WTC11 (cell line): ENCODE data around the gene BTBD1. TPM values are rescaled to one million over a fixed set of nuclear protein-coding genes. Genes with fewer than 3 reads are reported as not detected.

Source experiments
- ATAC-seq: fragments of 200-7000 bp; cut with Tn5 transposase; 2 replicates; pipeline ENCODE4 v1.10.0; 2021; ENCODE audit warnings: mild to moderate bottlenecking, moderate library complexity
- CTCF ChIA-PET: fragments of 300-600 bp; sonication (Branson Sonifier 250); formaldehyde crosslinking; loops from one replicate; lab custom pipeline; 2021; ENCODE audit warnings: antibody characterized with exemption; lab: Charles Lee
- POLR2A ChIA-PET: fragments of 350-600 bp; sonication (Branson Sonifier 250); formaldehyde crosslinking; loops from one replicate; lab custom pipeline; 2021; ENCODE audit warnings: antibody characterized with exemption; lab: Charles Lee
- DNase-seq: peaks from one replicate; pipeline ENCODE4 v3.0.0; 2021; ENCODE audit warnings: low spot score
- H3K27ac Mint-ChIP-seq: 2 replicates; pipeline ENCODE4 v1.8.0; 2021; ENCODE audit warnings: mixed read lengths
- H3K27me3 Mint-ChIP-seq: 2 replicates; pipeline ENCODE4 v1.8.0; 2021; ENCODE audit warnings: low read depth, mild to moderate bottlenecking, moderate library complexity, mixed read lengths
- H3K36me3 Mint-ChIP-seq: 2 replicates; pipeline ENCODE4 v1.8.0; 2021; ENCODE audit warnings: mixed read lengths
- H3K4me1 Mint-ChIP-seq: 2 replicates; pipeline ENCODE4 v1.8.0; 2022; ENCODE audit warnings: mixed read lengths
- H3K4me3 Mint-ChIP-seq: 2 replicates; pipeline ENCODE4 v1.8.0; 2021; ENCODE audit warnings: mild to moderate bottlenecking, moderate library complexity, mixed read lengths
- H3K9me3 Mint-ChIP-seq: 2 replicates; pipeline ENCODE4 v1.8.0; 2021; ENCODE audit warnings: mixed read lengths
- ATF3 ChIP-seq: sonication (generic); formaldehyde crosslinking; conservative IDR thresholded peaks from 2 replicates; pipeline ENCODE4 v1.8.1; 2022; ENCODE audit warnings: mild to moderate bottlenecking, missing genetic modification reagents
- ATF6 ChIP-seq: sonication (generic); formaldehyde crosslinking; IDR thresholded peaks from 2 replicates; pipeline ENCODE4 v1.8.1; 2023; ENCODE audit warnings: mild to moderate bottlenecking, missing genetic modification reagents
- CBFB ChIP-seq: sonication (generic); formaldehyde crosslinking; IDR thresholded peaks from 2 replicates; pipeline ENCODE4 v1.8.1; 2022; ENCODE audit warnings: mild to moderate bottlenecking, low read depth, missing genetic modification reagents
- ESRRA ChIP-seq: sonication (generic); formaldehyde crosslinking; IDR thresholded peaks from 2 replicates; pipeline ENCODE4 v1.8.1; 2022; ENCODE audit warnings: mild to moderate bottlenecking, missing genetic modification reagents, borderline replicate concordance
- FOXP1 ChIP-seq: sonication (generic); formaldehyde crosslinking; IDR thresholded peaks from 2 replicates; pipeline ENCODE4 v1.8.0; 2022; ENCODE audit warnings: missing genetic modification reagents, mild to moderate bottlenecking, moderate library complexity, borderline replicate concordance
- GRHL2 ChIP-seq: fragments of 250-450 bp; sonication (Bioruptor Pico); IDR thresholded peaks from 2 replicates; pipeline ENCODE4 v1.8.0; 2022; ENCODE audit warnings: mild to moderate bottlenecking, moderate library complexity; ENCODE audit not compliant: insufficient replicate concordance, severe bottlenecking
- IRF2 ChIP-seq: sonication (generic); formaldehyde crosslinking; IDR thresholded peaks from 2 replicates; pipeline ENCODE4 v1.8.0; 2022; ENCODE audit warnings: low read depth, missing genetic modification reagents, borderline replicate concordance
- MLX ChIP-seq: sonication (generic); formaldehyde crosslinking; IDR thresholded peaks from 2 replicates; pipeline ENCODE4 v1.8.1; 2023; ENCODE audit warnings: mild to moderate bottlenecking, missing genetic modification reagents, moderate library complexity
- NFATC4 ChIP-seq: fragments of 250-450 bp; sonication (Bioruptor Pico); IDR thresholded peaks from 2 replicates; pipeline ENCODE4 v1.9.0; 2021; ENCODE audit warnings: mild to moderate bottlenecking
- PRDM15 ChIP-seq: sonication (generic); formaldehyde crosslinking; IDR thresholded peaks from 2 replicates; pipeline ENCODE4 v1.8.0; 2022; ENCODE audit warnings: missing genetic modification reagents
- RELA ChIP-seq: sonication (generic); formaldehyde crosslinking; IDR thresholded peaks from 2 replicates; pipeline ENCODE4 v1.8.1; 2022; ENCODE audit warnings: missing genetic modification reagents, mild to moderate bottlenecking, borderline replicate concordance
- SMAD4 ChIP-seq: sonication (generic); formaldehyde crosslinking; IDR thresholded peaks from 2 replicates; pipeline ENCODE4 v1.8.0; 2022; ENCODE audit warnings: mild to moderate bottlenecking, missing genetic modification reagents
- STAT6 ChIP-seq: sonication (generic); formaldehyde crosslinking; conservative IDR thresholded peaks from 2 replicates; pipeline ENCODE4 v1.8.1; 2023; ENCODE audit warnings: mild to moderate bottlenecking, low read depth, missing genetic modification reagents, moderate library complexity
- TCF7 ChIP-seq: sonication (generic); formaldehyde crosslinking; IDR thresholded peaks from 2 replicates; pipeline ENCODE4 v1.8.0; 2022; ENCODE audit warnings: mild to moderate bottlenecking, low read depth, missing genetic modification reagents, moderate library complexity
- TEAD1 ChIP-seq: sonication (generic); formaldehyde crosslinking; IDR thresholded peaks from 2 replicates; pipeline ENCODE4 v1.8.0; 2022; ENCODE audit warnings: mild to moderate bottlenecking, missing genetic modification reagents
- TEAD4 ChIP-seq: sonication (generic); formaldehyde crosslinking; IDR thresholded peaks from 2 replicates; pipeline ENCODE4 v1.8.0; 2022; ENCODE audit warnings: mild to moderate bottlenecking, missing genetic modification reagents
- TP53 ChIP-seq: sonication (generic); formaldehyde crosslinking; IDR thresholded peaks from 2 replicates; pipeline ENCODE4 v1.8.1; 2023; ENCODE audit warnings: mild to moderate bottlenecking, missing genetic modification reagents
- USF1 ChIP-seq: sonication (generic); formaldehyde crosslinking; IDR thresholded peaks from 2 replicates; pipeline ENCODE4 v1.8.0; 2022; ENCODE audit warnings: mild to moderate bottlenecking, missing genetic modification reagents
- ZNF121 ChIP-seq: sonication (generic); formaldehyde crosslinking; IDR thresholded peaks from 2 replicates; pipeline ENCODE4 v1.8.0; 2023; ENCODE audit warnings: missing genetic modification reagents
- ZNF317 ChIP-seq: sonication (generic); formaldehyde crosslinking; IDR thresholded peaks from 2 replicates; pipeline ENCODE4 v1.8.1; 2023; ENCODE audit warnings: low read depth, mild to moderate bottlenecking, moderate library complexity, missing genetic modification reagents, borderline replicate concordance
- ZSCAN18 ChIP-seq: fragments of 250-450 bp; sonication (Bioruptor Pico); IDR thresholded peaks from 2 replicates; pipeline ENCODE4 v2.1.2; 2022; ENCODE audit warnings: mild to moderate bottlenecking, moderate library complexity
- total RNA-seq: library from RNA; stranded (reverse); gene quantifications from 3 replicates; pipeline ENCODE4 v1.2.3, GENCODE V29; 2021

Gene BTBD1
- total RNA-seq, 1 experiment from 2014 or later = 39.6 TPM

- no peak for TF ChIP-seq PRDM15 (CRISPR knock-in tag)
- TF ChIP-seq NFATC4 = no peak
These were observed 548 bp upstream of the BTBD1 start (continued) for GRCh38 chr15:83067638-83067962.

- no peak overlapping the region for H3K4me3 Mint-ChIP-seq
- peaks cover 10% of the 10 kb centered on the region for H3K4me1 Mint-ChIP-seq
- ATAC-seq (no peak), DNase-seq (no peak)
- peaks cover 16% of the 10 kb centered on the region for H3K9me3 Mint-ChIP-seq
- POLR2A ChIA-PET = interaction anchor here (1.1 kb wide), 1 partner anchor 55 kb away, joined by 4 read pairs; the partner anchor contains the start of gene C15orf40
- TF ChIP-seq TCF7 (CRISPR knock-in tag) (no peak), ATF6 (CRISPR knock-in tag) (no peak), ZNF121 (CRISPR knock-in tag) (peak; percentile 88), ZSCAN18 (CRISPR knock-in tag) (no peak), IRF2 (CRISPR knock-in tag) (no peak)
- peak overlapping the region; percentile 61; the same call in 1 of the 2 replicates for H3K27ac Mint-ChIP-seq
- peaks cover 9% of the 10 kb centered on the region for H3K36me3 Mint-ChIP-seq
- H3K27me3 Mint-ChIP-seq = no peaks in the 10 kb centered on the region
- CTCF ChIA-PET = interaction anchor here (1.1 to 1.5 kb wide), 3 partner anchors 41 to 182 kb away, joined by 3 to 6 read pairs (median 3); partner anchors contain the start of gene C15orf40
These were observed 868 bp downstream of the BTBD1 start for GRCh38 chr15:83066034-83066733.

- ATAC-seq (no peak), DNase-seq (no peak)
- peaks cover 9% of the 10 kb centered on the region for H3K36me3 Mint-ChIP-seq
- H3K4me1 Mint-ChIP-seq = peaks cover 10% of the 10 kb centered on the region
- H3K27me3 Mint-ChIP-seq = no peaks in the 10 kb centered on the region
- peak overlapping the region; percentile 57 for H3K27ac Mint-ChIP-seq
- peaks cover 13% of the 10 kb centered on the region for H3K9me3 Mint-ChIP-seq
- POLR2A ChIA-PET = no interaction called here
- no peak overlapping the region for H3K4me3 Mint-ChIP-seq
- CTCF ChIA-PET = no interaction called here
- TF ChIP-seq STAT6 (CRISPR knock-in tag) (no peak), ZNF121 (CRISPR knock-in tag) (no peak), ATF3 (CRISPR knock-in tag) (no peak), RELA (CRISPR knock-in tag) (no peak), MLX (CRISPR knock-in tag) (no peak), GRHL2 (CRISPR knock-in tag) (no peak), TEAD1 (CRISPR knock-in tag) (no peak), ESRRA (CRISPR knock-in tag) (no peak), SMAD4 (no peak), USF1 (CRISPR knock-in tag) (no peak), TP53 (CRISPR knock-in tag) (no peak), ZNF317 (CRISPR knock-in tag) (no peak), TEAD4 (CRISPR knock-in tag) (no peak), CBFB (CRISPR knock-in tag) (no peak), FOXP1 (no peak)
These were observed 1.6 kb downstream of the BTBD1 start for GRCh38 chr15:83065431-83065830.
